Adrenal gland (tissue), 5 donors: Measurements from ENCODE around the gene CTRB2.

ENCODE experiments used
- POLR2A ChIP-seq, 2 donors: fragments of 450-650 bp; IDR thresholded peaks; one replicate each; pipeline ENCODE4 v1.6.1; 2017; ENCODE audit warnings: antibody characterized with exemption in 2 of 2, mild to moderate bottlenecking in 2 of 2, moderate library complexity in 1 of 2
- TF ChIP-seq, protein P1 (sequence below), 6 experiments: fragments of 450-650 bp in 4 of 6; fragments of 200-600 bp in 2 of 6; sonication (generic) in 1 of 6; IDR thresholded peaks; 1 replicate in 5 of 6; 2 replicates in 1 of 6; pipeline versions ENCODE4 v1.5.1 to v1.8.0; 2016 to 2021; ENCODE audit warnings: antibody characterized with exemption in 6 of 6, mild to moderate bottlenecking in 2 of 6, moderate library complexity in 1 of 6
- donor health status: DM: no; HTN: no; CAD: no.

DNA sequence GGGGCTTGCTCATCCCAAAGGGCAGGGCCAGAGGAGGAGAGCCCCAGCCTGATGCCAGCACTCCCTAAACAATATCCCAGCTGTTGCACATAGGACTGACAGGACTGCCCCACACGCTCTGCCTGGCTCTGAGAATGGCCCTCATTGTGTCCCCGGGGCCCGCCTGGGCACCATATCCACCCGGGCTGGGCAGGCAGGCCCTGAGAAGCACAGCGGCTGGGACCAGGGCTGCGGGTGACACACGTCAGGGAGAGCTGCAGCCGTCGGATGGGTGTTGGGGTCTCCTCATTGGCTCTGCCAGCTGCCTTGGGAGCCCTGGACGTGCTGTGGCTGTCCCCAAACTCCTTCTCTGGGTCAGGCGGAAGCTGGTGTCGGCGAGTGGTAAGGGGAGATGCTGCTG, 40.3 kb upstream of the CTRB2 start:
- TF ChIP-seq, protein P1, sequence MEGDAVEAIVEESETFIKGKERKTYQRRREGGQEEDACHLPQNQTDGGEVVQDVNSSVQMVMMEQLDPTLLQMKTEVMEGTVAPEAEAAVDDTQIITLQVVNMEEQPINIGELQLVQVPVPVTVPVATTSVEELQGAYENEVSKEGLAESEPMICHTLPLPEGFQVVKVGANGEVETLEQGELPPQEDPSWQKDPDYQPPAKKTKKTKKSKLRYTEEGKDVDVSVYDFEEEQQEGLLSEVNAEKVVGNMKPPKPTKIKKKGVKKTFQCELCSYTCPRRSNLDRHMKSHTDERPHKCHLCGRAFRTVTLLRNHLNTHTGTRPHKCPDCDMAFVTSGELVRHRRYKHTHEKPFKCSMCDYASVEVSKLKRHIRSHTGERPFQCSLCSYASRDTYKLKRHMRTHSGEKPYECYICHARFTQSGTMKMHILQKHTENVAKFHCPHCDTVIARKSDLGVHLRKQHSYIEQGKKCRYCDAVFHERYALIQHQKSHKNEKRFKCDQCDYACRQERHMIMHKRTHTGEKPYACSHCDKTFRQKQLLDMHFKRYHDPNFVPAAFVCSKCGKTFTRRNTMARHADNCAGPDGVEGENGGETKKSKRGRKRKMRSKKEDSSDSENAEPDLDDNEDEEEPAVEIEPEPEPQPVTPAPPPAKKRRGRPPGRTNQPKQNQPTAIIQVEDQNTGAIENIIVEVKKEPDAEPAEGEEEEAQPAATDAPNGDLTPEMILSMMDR (IDR thresholded peaks at IDR 0.05) = no peak
- no peak for TF ChIP-seq POLR2A (IDR thresholded peaks at IDR 0.05)
